HepG2 (cell line): Measurements from ENCODE around the gene NES. TPM values are rescaled to one million over a fixed set of nuclear protein-coding genes. Genes with fewer than 3 reads are reported as not detected.

ENCODE experiments used
- E2F2 ChIP-seq: sonication (generic); formaldehyde crosslinking; IDR thresholded peaks from 2 replicates; pipeline ENCODE4 v1.4.0; 2020; ENCODE audit warnings: missing genetic modification reagents, borderline replicate concordance
- MATR3 ChIP-seq: sonication (generic); formaldehyde crosslinking; IDR thresholded peaks from 2 replicates; pipeline ENCODE4 v1.4.0; 2020; ENCODE audit warnings: missing genetic modification reagents
- PHB2 ChIP-seq: fragments of 450-650 bp; IDR thresholded peaks from 2 replicates; pipeline ENCODE4 v1.6.1; 2018; ENCODE audit not compliant: partially characterized antibody
- SNAPC4 ChIP-seq: sonication (generic); formaldehyde crosslinking; IDR thresholded peaks from 2 replicates; pipeline ENCODE4 v1.4.0; 2020; ENCODE audit warnings: mild to moderate bottlenecking, missing genetic modification reagents
- ZBTB1 ChIP-seq: sonication (generic); formaldehyde crosslinking; IDR thresholded peaks from 2 replicates; pipeline ENCODE4 v1.4.0; 2020; ENCODE audit warnings: missing genetic modification reagents, borderline replicate concordance
- ZBTB38 ChIP-seq: sonication (generic); formaldehyde crosslinking; IDR thresholded peaks from 2 replicates; pipeline ENCODE4 v1.5.1; 2020; ENCODE audit warnings: mild to moderate bottlenecking, missing genetic modification reagents
- ZBTB39 ChIP-seq: sonication (generic); formaldehyde crosslinking; IDR thresholded peaks from 2 replicates; pipeline ENCODE4 v1.5.0; 2020; ENCODE audit warnings: missing genetic modification reagents
- ZNF121 ChIP-seq: sonication (generic); formaldehyde crosslinking; IDR thresholded peaks from 2 replicates; pipeline ENCODE4 v1.5.0; 2020; ENCODE audit warnings: mild to moderate bottlenecking, missing genetic modification reagents
- ZNF484 ChIP-seq: sonication (generic); formaldehyde crosslinking; IDR thresholded peaks from 2 replicates; pipeline ENCODE4 v1.5.1; 2020; ENCODE audit warnings: mild to moderate bottlenecking, low read depth, missing genetic modification reagents, borderline replicate concordance
- ZNF501 ChIP-seq: sonication (generic); formaldehyde crosslinking; IDR thresholded peaks from 2 replicates; pipeline ENCODE4 v1.5.1; 2020; ENCODE audit warnings: mild to moderate bottlenecking, moderate library complexity, missing genetic modification reagents
- ZNF567 ChIP-seq: sonication (generic); formaldehyde crosslinking; IDR thresholded peaks from 2 replicates; pipeline ENCODE4 v1.8.1; 2023; ENCODE audit warnings: mild to moderate bottlenecking, missing genetic modification reagents, borderline replicate concordance
- ZNF772 ChIP-seq: sonication (generic); formaldehyde crosslinking; IDR thresholded peaks from 2 replicates; pipeline ENCODE4 v1.5.0; 2020; ENCODE audit warnings: mild to moderate bottlenecking, missing genetic modification reagents
- ZNF792 ChIP-seq: IDR thresholded peaks from 2 replicates; pipeline ENCODE4 v1.6.1; 2016
- polyA plus RNA-seq, 8 experiments: library from polyadenylated mRNA; depleted of rRNA in 3 of 8; stranded (reverse) in 7 of 8; unstranded in 1 of 8; fragments of >200 nt; fragmentation: Illumina TruSeq in 4 of 8; extraction: Trizol in 4 of 8; gene quantifications; 2 replicates each; pipeline versions ENCODE4 v1.2.1 to v1.2.3, GENCODE V29; 2011 to 2016; ENCODE audit warnings: low read depth in 4 of 8, missing spikeins in 1 of 8, mixed read lengths in 1 of 8; ENCODE audit not compliant: insufficient read depth in 1 of 8
- total RNA-seq, 5 experiments: library from RNA; depleted of rRNA; stranded (reverse); fragments of >200 nt; fragmentation: Illumina TruSeq; extraction: Trizol; gene quantifications; 2 replicates each; pipeline ENCODE4 v1.2.3, GENCODE V29; 2016; ENCODE audit warnings: low read depth in 1 of 5
- TF ChIP-seq, protein P1 (sequence below): sonication (generic); formaldehyde crosslinking; IDR thresholded peaks from 2 replicates; pipeline ENCODE4 v1.4.0; 2020; ENCODE audit warnings: mild to moderate bottlenecking, low read depth, missing genetic modification reagents
- TF ChIP-seq, protein P2 (sequence below): sonication (generic); formaldehyde crosslinking; IDR thresholded peaks from 2 replicates; pipeline ENCODE4 v1.4.0; 2020; ENCODE audit warnings: missing genetic modification reagents
- TF ChIP-seq, protein P3 (sequence below): sonication (generic); formaldehyde crosslinking; IDR thresholded peaks from 2 replicates; pipeline ENCODE4 v1.4.0; 2020; ENCODE audit warnings: missing genetic modification reagents

NES gene
- total and polyA plus RNA-seq, 2 of the 13 experiments (the other 11 are each of a cell fraction or from before 2014, with no cell fraction given), result 1.7 to 16.6 TPM

- no peak for TF ChIP-seq ZNF792 (CRISPR knock-in tag)
- no peak for TF ChIP-seq E2F2 (CRISPR knock-in tag)
- TF ChIP-seq ZBTB38 (CRISPR knock-in tag), result no peak
- TF ChIP-seq ZNF501 (CRISPR knock-in tag), result peak; percentile 81
- TF ChIP-seq ZBTB39 (CRISPR knock-in tag), result no peak
- no peak for TF ChIP-seq MATR3
- TF ChIP-seq PHB2, result no peak
- TF ChIP-seq, protein P1, sequence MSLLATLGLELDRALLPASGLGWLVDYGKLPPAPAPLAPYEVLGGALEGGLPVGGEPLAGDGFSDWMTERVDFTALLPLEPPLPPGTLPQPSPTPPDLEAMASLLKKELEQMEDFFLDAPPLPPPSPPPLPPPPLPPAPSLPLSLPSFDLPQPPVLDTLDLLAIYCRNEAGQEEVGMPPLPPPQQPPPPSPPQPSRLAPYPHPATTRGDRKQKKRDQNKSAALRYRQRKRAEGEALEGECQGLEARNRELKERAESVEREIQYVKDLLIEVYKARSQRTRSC (CRISPR knock-in tag), result no peak
- TF ChIP-seq ZBTB1 (CRISPR knock-in tag), result no peak
- TF ChIP-seq, protein P2, sequence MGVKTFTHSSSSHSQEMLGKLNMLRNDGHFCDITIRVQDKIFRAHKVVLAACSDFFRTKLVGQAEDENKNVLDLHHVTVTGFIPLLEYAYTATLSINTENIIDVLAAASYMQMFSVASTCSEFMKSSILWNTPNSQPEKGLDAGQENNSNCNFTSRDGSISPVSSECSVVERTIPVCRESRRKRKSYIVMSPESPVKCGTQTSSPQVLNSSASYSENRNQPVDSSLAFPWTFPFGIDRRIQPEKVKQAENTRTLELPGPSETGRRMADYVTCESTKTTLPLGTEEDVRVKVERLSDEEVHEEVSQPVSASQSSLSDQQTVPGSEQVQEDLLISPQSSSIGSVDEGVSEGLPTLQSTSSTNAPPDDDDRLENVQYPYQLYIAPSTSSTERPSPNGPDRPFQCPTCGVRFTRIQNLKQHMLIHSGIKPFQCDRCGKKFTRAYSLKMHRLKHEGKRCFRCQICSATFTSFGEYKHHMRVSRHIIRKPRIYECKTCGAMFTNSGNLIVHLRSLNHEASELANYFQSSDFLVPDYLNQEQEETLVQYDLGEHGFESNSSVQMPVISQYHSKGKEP (CRISPR knock-in tag), result no peak
- TF ChIP-seq SNAPC4 (CRISPR knock-in tag), result no peak
- TF ChIP-seq ZNF121 (CRISPR knock-in tag), result no peak
- TF ChIP-seq, protein P3, sequence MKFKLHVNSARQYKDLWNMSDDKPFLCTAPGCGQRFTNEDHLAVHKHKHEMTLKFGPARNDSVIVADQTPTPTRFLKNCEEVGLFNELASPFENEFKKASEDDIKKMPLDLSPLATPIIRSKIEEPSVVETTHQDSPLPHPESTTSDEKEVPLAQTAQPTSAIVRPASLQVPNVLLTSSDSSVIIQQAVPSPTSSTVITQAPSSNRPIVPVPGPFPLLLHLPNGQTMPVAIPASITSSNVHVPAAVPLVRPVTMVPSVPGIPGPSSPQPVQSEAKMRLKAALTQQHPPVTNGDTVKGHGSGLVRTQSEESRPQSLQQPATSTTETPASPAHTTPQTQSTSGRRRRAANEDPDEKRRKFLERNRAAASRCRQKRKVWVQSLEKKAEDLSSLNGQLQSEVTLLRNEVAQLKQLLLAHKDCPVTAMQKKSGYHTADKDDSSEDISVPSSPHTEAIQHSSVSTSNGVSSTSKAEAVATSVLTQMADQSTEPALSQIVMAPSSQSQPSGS (CRISPR knock-in tag), result peak; percentile 41; the same call in 1 of the 2 replicates
- no peak for TF ChIP-seq ZNF772
- no peak for TF ChIP-seq ZNF484 (CRISPR knock-in tag)
- TF ChIP-seq ZNF567 (CRISPR knock-in tag), result no peak
Measured at GRCh38 chr1:156689035-156689952, 12.1 kb upstream of the NES start (continued).
